Measurements from ENCODE around the gene LARGE1.

The LARGE1 gene

GRCh38 chr22:33455036-33455435, 465.2 kb downstream of the LARGE1 start:
- TF ChIP-seq Cebpa-rat (IDR thresholded peaks at IDR 0.05) = no peak

GRCh38 chr22:33451866-33452469, 468.3 kb downstream of the LARGE1 start:
- no peak overlapping the region for H3K4me3 ChIP-seq
- no peaks in the 10 kb centered on the region for H3K9me3 ChIP-seq
- H3K36me3 ChIP-seq = no peaks in the 10 kb centered on the region
- H3K9ac ChIP-seq = no peak overlapping the region
- TF ChIP-seq Cebpa-rat (IDR thresholded peaks at IDR 0.05) = no peak
- H4K20me1 ChIP-seq = no peaks in the 10 kb centered on the region
- no peak overlapping the region for H3K4me2 ChIP-seq
- H3K4me1 ChIP-seq = no peaks in the 10 kb centered on the region
- no peaks in the 10 kb centered on the region for H3K27me3 ChIP-seq
- H3K27ac ChIP-seq = no peak overlapping the region

More at GRCh38 chr22:33455036-33455435, 465.2 kb downstream of the LARGE1 start:
- Histone ChIP-seq H3K4me2 (no peak overlapping the region), H3K4me3 (no peak overlapping the region), H3K27ac (no peak overlapping the region), H3K36me3 (no peaks in the 10 kb centered on the region), H3K4me1 (no peaks in the 10 kb centered on the region), H3K9ac (no peak overlapping the region), H4K20me1 (no peaks in the 10 kb centered on the region), H3K27me3 (no peaks in the 10 kb centered on the region), H3K9me3 (no peaks in the 10 kb centered on the region)

GRCh38 chr22:33450756-33451155, 469.5 kb downstream of the LARGE1 start:
- no peaks in the 10 kb centered on the region for H3K9me3 ChIP-seq
- no peak overlapping the region for H3K9ac ChIP-seq
- H3K4me3 ChIP-seq = no peak overlapping the region
- no peak overlapping the region for H3K4me2 ChIP-seq
- no peaks in the 10 kb centered on the region for H3K27me3 ChIP-seq
- H4K20me1 ChIP-seq = no peaks in the 10 kb centered on the region
- TF ChIP-seq Cebpa-rat (IDR thresholded peaks at IDR 0.05) = no peak
- no peaks in the 10 kb centered on the region for H3K36me3 ChIP-seq
- no peak overlapping the region for H3K27ac ChIP-seq
- no peaks in the 10 kb centered on the region for H3K4me1 ChIP-seq

- no peaks in the 10 kb centered on the region for H3K9me3 ChIP-seq
- H3K27me3 ChIP-seq = no peaks in the 10 kb centered on the region
- no peak for TF ChIP-seq Cebpa-rat (IDR thresholded peaks at IDR 0.05)
- no peak overlapping the region for H3K9ac ChIP-seq
- H3K4me2 ChIP-seq = no peak overlapping the region
- no peaks in the 10 kb centered on the region for H4K20me1 ChIP-seq
- H3K27ac ChIP-seq = no peak overlapping the region
- no peak overlapping the region for H3K4me3 ChIP-seq
- no peaks in the 10 kb centered on the region for H3K36me3 ChIP-seq
- no peaks in the 10 kb centered on the region for H3K4me1 ChIP-seq
Measured at GRCh38 chr22:33447733-33448132, 472.5 kb downstream of the LARGE1 start.

- H3K4me1 ChIP-seq = no peaks in the 10 kb centered on the region
- no peak overlapping the region for H3K4me2 ChIP-seq
- H3K9me3 ChIP-seq = no peaks in the 10 kb centered on the region
- no peak overlapping the region for H3K4me3 ChIP-seq
- H3K9ac ChIP-seq = no peak overlapping the region
- TF ChIP-seq Cebpa-rat (IDR thresholded peaks at IDR 0.05) = no peak
- no peaks in the 10 kb centered on the region for H4K20me1 ChIP-seq
- H3K27ac ChIP-seq = no peak overlapping the region
- H3K27me3 ChIP-seq = no peaks in the 10 kb centered on the region
- no peaks in the 10 kb centered on the region for H3K36me3 ChIP-seq
Measured at GRCh38 chr22:33443683-33444082, 476.6 kb downstream of the LARGE1 start.

- Histone ChIP-seq H3K36me3 (no peaks in the 10 kb centered on the region), H3K9me3 (no peaks in the 10 kb centered on the region), H3K4me3 (no peak overlapping the region), H3K4me1 (no peaks in the 10 kb centered on the region), H3K9ac (no peak overlapping the region), H4K20me1 (no peaks in the 10 kb centered on the region), H3K4me2 (no peak overlapping the region), H3K27ac (no peak overlapping the region), H3K27me3 (no peaks in the 10 kb centered on the region)
- no peak for TF ChIP-seq Cebpa-rat (IDR thresholded peaks at IDR 0.05)
Measured at GRCh38 chr22:33440756-33441155, 479.5 kb downstream of the LARGE1 start.

- H3K9me3 ChIP-seq = no peaks in the 10 kb centered on the region
- H3K27me3 ChIP-seq = no peaks in the 10 kb centered on the region
- no peak overlapping the region for H3K4me3 ChIP-seq
- no peak overlapping the region for H3K27ac ChIP-seq
- no peak overlapping the region for H3K4me2 ChIP-seq
- TF ChIP-seq Cebpa-rat (IDR thresholded peaks at IDR 0.05) = no peak
- H4K20me1 ChIP-seq = no peaks in the 10 kb centered on the region
- H3K36me3 ChIP-seq = no peaks in the 10 kb centered on the region
- H3K4me1 ChIP-seq = no peaks in the 10 kb centered on the region
- H3K9ac ChIP-seq = no peak overlapping the region
Measured at GRCh38 chr22:33438273-33438672, 482.0 kb downstream of the LARGE1 start.

GRCh38 chr22:33431300-33431699, 489.0 kb downstream of the LARGE1 start:
- TF ChIP-seq Cebpa-rat (IDR thresholded peaks at IDR 0.05) = no peak

GRCh38 chr22:33429281-33429680, 491.0 kb downstream of the LARGE1 start:
- Histone ChIP-seq H3K36me3 (peaks cover 30% of the 10 kb centered on the region), H3K27ac (no peak overlapping the region), H3K4me2 (no peak overlapping the region), H3K9ac (no peak overlapping the region), H3K4me1 (no peaks in the 10 kb centered on the region), H3K27me3 (no peaks in the 10 kb centered on the region), H3K4me3 (no peak overlapping the region), H3K9me3 (no peaks in the 10 kb centered on the region), H4K20me1 (no peaks in the 10 kb centered on the region)
- TF ChIP-seq Cebpa-rat (IDR thresholded peaks at IDR 0.05) = no peak

More at GRCh38 chr22:33431300-33431699, 489.0 kb downstream of the LARGE1 start:
- no peak overlapping the region for H3K9ac ChIP-seq
- H3K27ac ChIP-seq = no peak overlapping the region
- H3K4me1 ChIP-seq = no peaks in the 10 kb centered on the region
- H3K4me3 ChIP-seq = no peak overlapping the region
- H3K27me3 ChIP-seq = no peaks in the 10 kb centered on the region
- H3K4me2 ChIP-seq = no peak overlapping the region
- H4K20me1 ChIP-seq = no peaks in the 10 kb centered on the region
- H3K36me3 ChIP-seq = peaks cover 30% of the 10 kb centered on the region
- no peaks in the 10 kb centered on the region for H3K9me3 ChIP-seq

GRCh38 chr22:33427461-33427860, 492.8 kb downstream of the LARGE1 start:
- H3K27ac ChIP-seq = no peak overlapping the region
- H3K9me3 ChIP-seq = no peaks in the 10 kb centered on the region
- H3K4me2 ChIP-seq = no peak overlapping the region
- no peak overlapping the region for H3K9ac ChIP-seq
- H3K36me3 ChIP-seq = peaks cover 30% of the 10 kb centered on the region
- H3K4me1 ChIP-seq = peaks cover 9% of the 10 kb centered on the region
- H3K27me3 ChIP-seq = no peaks in the 10 kb centered on the region
- no peaks in the 10 kb centered on the region for H4K20me1 ChIP-seq
- TF ChIP-seq Cebpa-rat (IDR thresholded peaks at IDR 0.05) = no peak
- H3K4me3 ChIP-seq = no peak overlapping the region

GRCh38 chr22:33426451-33426850, 493.8 kb downstream of the LARGE1 start:
- Histone ChIP-seq H3K9ac (no peak overlapping the region), H3K4me2 (no peak overlapping the region), H3K4me1 (peaks cover 10% of the 10 kb centered on the region), H3K9me3 (no peaks in the 10 kb centered on the region), H3K4me3 (no peak overlapping the region), H4K20me1 (no peaks in the 10 kb centered on the region), H3K27me3 (no peaks in the 10 kb centered on the region), H3K36me3 (peaks cover 30% of the 10 kb centered on the region), H3K27ac (no peak overlapping the region)
- no peak for TF ChIP-seq Cebpa-rat (IDR thresholded peaks at IDR 0.05)
